Stimulated activated CD8-positive, alpha-beta memory T cell treated with anti-CD3 and anti-CD28 coated beads, Interleukin-2, amount 100 ng/mL, for 48 hours (primary cell): ENCODE results near the gene KLHL21.
"Not testable (repeated sequence)": the region's sequence is repeated elsewhere in the genome, so short reads cannot be mapped to it uniquely, and the experiment has no call there.

ENCODE experiments used
- DNase-seq, 2 donors: peaks; one replicate each; pipeline ENCODE4 v3.0.0-alpha.2; 2020; ENCODE audit warnings: low read depth in 2 of 2

Gene KLHL21

DNA sequence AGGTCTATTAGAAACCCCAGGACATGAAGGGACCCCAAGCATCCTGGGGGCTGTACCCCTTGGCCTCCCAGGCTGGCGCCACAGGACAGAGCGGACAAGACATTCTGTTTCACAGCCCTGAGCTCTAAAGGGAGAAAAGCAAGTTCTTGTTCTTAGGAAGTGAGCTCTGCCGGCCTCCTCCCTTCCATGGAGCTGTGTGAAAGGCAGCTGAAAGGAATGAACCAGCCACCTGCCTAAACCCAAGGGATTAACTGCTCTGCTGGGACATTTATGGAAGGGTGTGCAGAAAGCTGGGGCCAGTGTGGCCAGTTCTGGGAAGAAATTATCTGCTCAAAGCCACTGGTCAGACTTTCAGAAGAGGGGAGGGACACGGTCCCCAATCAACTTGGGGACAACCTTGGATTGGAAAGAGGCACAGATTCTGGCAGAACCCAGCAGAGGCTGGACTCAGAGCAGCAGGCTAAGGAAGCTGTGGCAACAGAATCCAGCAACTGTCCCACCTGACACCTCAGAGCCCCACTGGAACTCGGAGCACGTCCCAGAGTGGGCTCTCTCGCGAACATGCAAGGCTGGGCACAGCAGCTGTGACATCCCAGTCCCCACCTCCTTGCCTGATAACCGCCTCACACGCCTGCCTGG, 2.1 kb downstream of the KLHL21 start:
- DNase-seq, result no peak

DNA sequence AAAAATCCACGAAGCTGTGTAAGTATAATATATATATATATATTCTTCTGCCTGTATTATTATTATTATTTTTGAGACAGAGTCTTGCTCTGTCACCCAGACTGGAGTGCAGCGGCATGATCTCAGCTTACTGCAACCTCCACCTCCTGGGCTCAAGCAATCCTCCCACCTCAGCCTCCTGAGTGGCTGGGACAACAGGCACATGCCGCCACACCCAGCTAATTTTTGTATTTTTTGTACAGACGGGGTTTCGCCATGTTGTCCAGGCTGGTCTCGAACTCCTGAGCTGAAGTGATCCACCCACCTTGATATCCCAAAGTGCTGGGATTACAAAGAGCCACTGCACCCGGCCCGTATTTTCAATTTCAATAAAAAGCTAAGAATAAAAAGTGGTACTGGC, 2.7 kb downstream of the KLHL21 start:
- not testable (repeated sequence) for DNase-seq

GRCh38 chr1:6599141-6599975, 3.3 kb downstream of the KLHL21 start:
- DNase-seq, result peak; percentile 29 to 49

DNA sequence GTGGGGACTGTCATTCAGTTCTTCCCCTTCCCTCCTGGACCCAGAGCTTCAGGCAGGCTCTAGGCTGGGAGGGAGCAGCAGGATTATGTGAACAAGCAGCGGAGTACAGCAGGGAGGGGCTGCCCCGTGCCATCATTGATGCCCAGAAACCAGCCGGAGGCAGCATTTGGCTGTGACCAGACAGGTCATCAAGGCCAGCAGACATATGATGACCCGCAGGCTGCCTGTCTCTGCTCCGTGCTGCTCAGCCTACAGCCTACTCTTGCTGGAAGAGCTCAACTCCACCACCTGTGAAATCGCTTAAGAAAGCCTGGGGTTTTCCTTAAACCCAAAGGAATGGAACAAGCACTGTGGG, 4.9 kb downstream of the KLHL21 start:
- no peak for DNase-seq

GRCh38 chr1:6596886-6597776, 5.5 kb downstream of the KLHL21 start:
- no peak for DNase-seq

DNA sequence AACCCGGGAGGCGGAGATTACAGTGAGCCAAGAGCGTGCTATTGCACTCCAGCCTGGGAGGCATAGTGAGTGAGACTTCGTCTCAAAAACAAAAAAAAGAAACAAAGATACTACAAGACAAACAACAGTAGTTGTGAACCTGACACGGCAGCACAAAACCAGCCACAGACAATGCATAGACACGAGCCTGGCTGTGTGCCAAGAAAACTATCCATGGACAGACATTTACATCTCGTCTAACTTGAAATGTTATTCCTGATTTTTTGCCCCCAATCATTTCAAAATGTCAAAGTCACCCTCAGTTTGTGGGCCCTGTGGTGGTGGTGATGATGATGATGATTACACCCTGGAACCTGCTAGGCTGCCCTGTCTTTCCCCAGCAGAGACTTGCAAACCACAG, 6.3 kb downstream of the KLHL21 start:
- no peak for DNase-seq

GRCh38 chr1:6594977-6595740, 7.5 kb downstream of the KLHL21 start:
- no peak for DNase-seq

GRCh38 chr1:6593810-6594209, 8.9 kb downstream of the KLHL21 start:
- DNase-seq, result no peak

DNA sequence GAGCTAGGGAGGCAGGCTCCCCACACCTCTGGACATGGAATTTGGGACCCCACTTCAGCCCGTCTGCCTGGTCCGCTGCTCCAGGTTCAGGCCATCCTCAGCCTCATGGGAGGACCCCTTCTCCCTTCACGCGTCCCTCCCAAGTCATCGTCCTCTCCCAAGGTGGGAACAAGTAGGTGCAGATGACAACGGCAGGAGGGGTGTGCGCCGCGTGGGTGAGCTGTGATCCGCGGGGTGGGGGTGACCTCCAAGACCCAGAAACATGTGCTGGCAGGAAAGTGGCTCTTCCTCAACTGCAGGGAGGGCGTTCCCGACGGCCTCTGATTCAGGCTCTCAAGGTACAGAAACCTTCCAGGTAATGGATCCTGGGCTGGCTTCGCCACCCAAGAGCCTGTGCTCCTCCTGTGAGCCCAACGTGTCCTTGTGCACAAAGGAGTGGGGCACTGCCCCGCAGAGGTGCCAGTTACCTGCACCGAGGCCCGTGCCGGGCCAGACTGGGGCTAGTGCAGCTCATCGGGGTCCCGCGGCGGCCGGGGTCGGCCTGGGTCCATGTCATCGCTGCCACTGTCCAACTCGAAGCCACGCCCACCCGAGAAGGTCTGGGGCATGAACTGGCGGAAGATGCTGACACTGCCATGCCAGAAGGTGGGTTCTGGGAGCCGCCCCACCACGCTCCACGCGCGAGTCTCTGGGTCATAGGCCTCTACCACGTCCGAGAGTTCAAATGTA, 9.6 kb downstream of the KLHL21 start:
- DNase-seq, result no peak

DNA sequence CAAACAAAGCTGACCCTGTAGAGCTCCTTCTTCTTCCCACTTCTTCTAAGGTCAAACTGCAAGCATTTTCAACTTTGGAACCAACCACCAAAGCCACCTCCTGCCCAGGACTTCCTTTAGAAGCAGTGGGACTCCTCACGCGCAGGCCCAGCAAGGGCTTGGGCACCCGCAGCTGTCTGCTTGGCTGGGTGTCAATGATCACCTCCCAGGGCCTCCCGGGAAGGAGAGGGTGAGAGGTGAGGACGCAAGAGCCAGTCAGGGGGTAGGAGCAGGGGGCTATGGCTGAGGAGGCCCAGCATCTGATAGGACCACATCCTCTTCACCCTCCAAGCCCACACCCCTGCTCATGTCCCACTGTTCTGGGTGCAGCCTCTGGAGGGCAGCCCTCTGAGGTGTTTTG, 10.2 kb downstream of the KLHL21 start:
- DNase-seq, result no peak

- DNase-seq, result no peak
These were observed 11.0 kb downstream of the KLHL21 start for GRCh38 chr1:6591644-6592043.

GRCh38 chr1:6591222-6591621, 11.4 kb downstream of the KLHL21 start:
- DNase-seq, result no peak

DNA sequence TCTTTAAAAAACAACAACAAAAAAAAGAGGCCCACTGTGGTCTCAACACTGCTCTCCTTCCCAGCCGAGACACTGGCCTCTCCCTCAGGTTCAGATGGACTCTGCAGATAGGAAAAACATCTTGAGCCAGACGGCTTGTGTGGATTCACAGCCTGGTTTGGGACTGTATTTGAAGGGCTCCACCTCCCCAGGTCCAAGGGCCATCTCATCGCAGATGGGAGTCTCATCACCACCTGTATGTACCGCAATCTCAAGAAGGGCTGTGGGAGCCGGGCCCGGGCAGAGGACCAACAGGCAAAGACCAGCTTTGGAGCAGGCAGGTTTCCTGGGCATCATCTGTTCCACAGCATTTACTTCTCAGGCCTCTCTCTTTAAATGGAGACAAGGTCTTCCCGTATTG, 12.6 kb downstream of the KLHL21 start:
- no peak for DNase-seq

GRCh38 chr1:6588893-6589520, 13.7 kb downstream of the KLHL21 start:
- no peak for DNase-seq

DNA sequence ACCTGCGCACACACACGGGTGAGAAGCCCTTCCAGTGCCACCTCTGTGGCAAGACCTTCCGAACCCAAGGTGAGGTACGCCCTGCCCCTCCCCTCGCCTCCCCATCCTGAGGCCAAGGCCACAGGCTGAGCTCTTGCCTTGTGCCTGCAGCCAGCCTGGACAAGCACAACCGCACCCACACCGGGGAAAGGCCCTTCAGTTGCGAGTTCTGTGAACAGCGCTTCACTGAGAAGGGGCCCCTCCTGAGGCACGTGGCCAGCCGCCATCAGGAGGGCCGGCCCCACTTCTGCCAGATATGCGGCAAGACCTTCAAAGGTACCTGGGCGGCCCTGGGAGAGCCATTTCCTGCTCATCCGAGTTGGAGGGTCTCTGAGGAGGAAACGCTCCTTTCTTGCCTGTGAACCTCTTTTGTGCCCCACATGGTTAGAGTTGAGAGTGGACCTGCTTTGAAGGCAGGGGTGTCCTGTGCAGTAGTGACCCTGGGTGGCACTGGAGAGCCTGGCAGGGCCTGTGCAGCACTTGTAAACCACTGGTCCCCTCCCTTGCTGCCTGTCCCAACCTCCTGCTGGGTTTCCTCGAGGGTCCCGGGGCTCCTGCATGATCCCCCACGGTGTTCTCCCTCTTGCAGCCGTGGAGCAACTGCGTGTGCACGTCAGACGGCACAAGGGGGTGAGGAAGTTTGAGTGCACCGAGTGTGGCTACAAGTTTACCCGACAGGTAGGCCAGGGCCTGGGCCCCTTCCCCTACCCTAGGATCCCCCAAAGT, 14.4 kb downstream of the KLHL21 start:
- no peak for DNase-seq

DNA sequence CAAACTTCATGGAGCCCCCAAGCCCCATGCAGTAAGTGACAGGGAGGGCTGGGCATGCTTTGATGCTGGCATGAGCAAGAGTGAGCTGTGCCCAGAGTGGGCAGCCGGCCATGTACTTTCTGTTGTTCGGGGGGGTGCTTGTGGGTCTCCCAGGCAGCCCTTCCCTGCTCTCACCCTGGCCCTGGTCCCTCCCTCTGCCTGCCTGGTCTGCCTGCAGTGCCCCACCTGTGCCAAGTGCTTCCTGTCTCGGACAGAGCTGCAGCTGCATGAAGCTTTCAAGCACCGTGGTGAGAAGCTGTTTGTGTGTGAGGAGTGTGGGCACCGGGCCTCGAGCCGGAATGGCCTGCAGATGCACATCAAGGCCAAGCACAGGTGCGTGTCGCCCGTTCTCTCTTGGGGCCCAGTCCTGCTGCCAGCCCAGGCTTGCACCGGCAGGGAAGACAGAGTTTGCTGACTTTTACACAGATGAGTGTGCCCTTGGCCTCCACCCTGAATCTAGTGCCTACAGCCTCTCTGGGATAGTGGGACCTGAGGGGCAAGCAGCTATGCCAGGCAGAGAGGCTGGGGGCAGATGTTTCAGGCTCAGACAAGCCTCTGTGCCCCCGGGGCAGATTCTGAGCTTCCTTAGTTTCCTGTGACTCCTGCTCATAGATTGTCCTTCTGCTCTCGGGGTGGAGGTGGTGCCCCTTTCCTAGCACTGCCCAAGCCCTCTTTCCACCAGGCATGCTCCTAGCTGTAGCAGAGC, 15.2 kb downstream of the KLHL21 start:
- no peak for DNase-seq

GRCh38 chr1:6586404-6586816, 16.3 kb downstream of the KLHL21 start:
- no peak for DNase-seq

- no peak for DNase-seq
These were observed 16.8 kb downstream of the KLHL21 start for GRCh38 chr1:6585841-6586240.

DNA sequence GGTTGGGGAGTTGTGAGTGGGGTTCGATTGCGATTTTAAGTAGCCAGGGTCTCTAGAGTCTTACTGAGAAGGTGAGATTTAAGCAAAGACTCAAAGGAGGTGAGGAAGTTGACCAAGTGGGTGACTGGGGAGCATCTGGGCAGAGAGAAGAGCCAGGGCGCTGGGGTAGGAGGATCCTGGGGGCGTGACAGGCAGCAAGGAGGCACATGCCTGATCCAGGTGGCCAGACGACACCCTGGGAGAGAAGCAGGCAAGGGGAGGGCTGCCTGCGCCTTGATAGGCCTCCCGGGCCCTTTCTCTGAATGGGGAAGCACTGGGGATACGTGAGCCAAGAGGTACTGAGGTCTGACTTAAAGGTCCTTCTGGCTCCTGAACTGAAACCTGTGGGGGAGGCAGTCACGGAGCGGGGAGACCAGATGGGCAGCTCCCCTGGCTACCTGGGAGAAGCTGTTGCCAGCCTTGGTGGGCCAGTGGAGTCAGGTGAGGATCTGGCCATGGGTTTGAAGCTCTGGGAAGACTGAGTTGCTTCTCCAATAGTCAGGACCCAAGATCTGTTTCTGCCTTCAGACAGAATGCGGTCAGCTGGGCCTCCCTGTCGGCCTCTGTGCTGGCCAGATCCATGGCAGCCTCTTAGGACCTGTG, 17.5 kb downstream of the KLHL21 start:
- DNase-seq, result no peak
